WTC11 (cell line): ENCODE measurements around the gene CTNNA1.

Experiments used
- CTCF ChIP-seq: fragments of 200-600 bp; IDR thresholded peaks from 2 replicates; pipeline ENCODE4 v1.8.0; 2022; ENCODE audit warnings: antibody characterized with exemption
- EMX1 ChIP-seq: fragments of 250-450 bp; sonication (Bioruptor Pico); IDR thresholded peaks from 2 replicates; pipeline ENCODE4 v1.8.0; 2021; ENCODE audit warnings: mild to moderate bottlenecking
- NR2C2 ChIP-seq: sonication (generic); formaldehyde crosslinking; IDR thresholded peaks from 2 replicates; pipeline ENCODE4 v1.8.0; 2022; ENCODE audit warnings: mild to moderate bottlenecking, missing genetic modification reagents
- RORB ChIP-seq: fragments of 250-450 bp; sonication (Bioruptor Pico); IDR thresholded peaks from 2 replicates; pipeline ENCODE4 v1.9.0; 2021; ENCODE audit warnings: mild to moderate bottlenecking

GRCh38 chr5:138909734-138910133, 156.5 kb downstream of the CTNNA1 start:
- no peak for TF ChIP-seq CTCF
- no peak for TF ChIP-seq EMX1 (CRISPR knock-in tag)
- TF ChIP-seq NR2C2 (CRISPR knock-in tag) = no peak
- no peak for TF ChIP-seq RORB (CRISPR knock-in tag)
